ENCODE measurements around the gene TTC22. TPM values are rescaled to one million over a fixed set of nuclear protein-coding genes. Genes with fewer than 3 reads are reported as not detected.

Gene TTC22
- 1.9 TPM for total RNA-seq

GRCh38 chr1:54800899-54801759 is at the start of gene TTC22:
TSS of gene TTC22 (minus strand) at chr1:54801323. CDS start at chr1:54801163, 160 bp downstream.
- Histone ChIP-seq H3K4me1 (ENCODE audit: insufficient read depth, low read length) (peaks cover 53% of the 10 kb centered on the region), H3K4me3 (ENCODE audit: low read length) (peak within 1 kb of the TSS; percentile 61)

GRCh38 chr1:54850737-54851136 is 49.6 kb upstream of the TTC22 start:
- H3K9me3 ChIP-seq (ENCODE audit: low read depth, low read length) = no peaks in the 10 kb centered on the region
- H3K4me1 ChIP-seq (ENCODE audit: insufficient read depth, low read length) = no peaks in the 10 kb centered on the region
- no peak overlapping the region for H3K4me3 ChIP-seq (ENCODE audit: low read length)
- H3K27me3 ChIP-seq (ENCODE audit: insufficient read depth, low read length) = no peaks in the 10 kb centered on the region

More at GRCh38 chr1:54800899-54801759, at the start of gene TTC22:
- no peaks in the 10 kb centered on the region for H3K9me3 ChIP-seq (ENCODE audit: low read depth, low read length)
- H3K27me3 ChIP-seq (ENCODE audit: insufficient read depth, low read length) = no peaks in the 10 kb centered on the region

GRCh38 chr1:54850069-54850730 is 49.1 kb upstream of the TTC22 start:
- no peaks in the 10 kb centered on the region for H3K27me3 ChIP-seq (ENCODE audit: insufficient read depth, low read length)
- H3K4me1 ChIP-seq (ENCODE audit: insufficient read depth, low read length) = no peaks in the 10 kb centered on the region

GRCh38 chr1:54849219-54850068 is 48.3 kb upstream of the TTC22 start:
- H3K4me1 ChIP-seq (ENCODE audit: insufficient read depth, low read length) = no peaks in the 10 kb centered on the region
- H3K27me3 ChIP-seq (ENCODE audit: insufficient read depth, low read length) = no peaks in the 10 kb centered on the region
- no peaks in the 10 kb centered on the region for H3K9me3 ChIP-seq (ENCODE audit: low read depth, low read length)
- no peak overlapping the region for H3K4me3 ChIP-seq (ENCODE audit: low read length)

More at GRCh38 chr1:54850069-54850730, 49.1 kb upstream of the TTC22 start:
- no peaks in the 10 kb centered on the region for H3K9me3 ChIP-seq (ENCODE audit: low read depth, low read length)
- H3K4me3 ChIP-seq (ENCODE audit: low read length) = no peak overlapping the region

- no peaks in the 10 kb centered on the region for H3K27me3 ChIP-seq (ENCODE audit: insufficient read depth, low read length)
- H3K4me1 ChIP-seq (ENCODE audit: insufficient read depth, low read length) = no peaks in the 10 kb centered on the region
- no peak overlapping the region for H3K4me3 ChIP-seq (ENCODE audit: low read length)
- H3K9me3 ChIP-seq (ENCODE audit: low read depth, low read length) = no peaks in the 10 kb centered on the region
Observed at GRCh38 chr1:54848134-54848948, 47.2 kb upstream of the TTC22 start.

- Histone ChIP-seq H3K4me1 (ENCODE audit: insufficient read depth, low read length) (no peaks in the 10 kb centered on the region), H3K27me3 (ENCODE audit: insufficient read depth, low read length) (no peaks in the 10 kb centered on the region), H3K9me3 (ENCODE audit: low read depth, low read length) (no peaks in the 10 kb centered on the region)
Observed at GRCh38 chr1:54846716-54847284, 45.7 kb upstream of the TTC22 start.

GRCh38 chr1:54846301-54846700 is 45.2 kb upstream of the TTC22 start:
- H3K27me3 ChIP-seq (ENCODE audit: insufficient read depth, low read length) = no peaks in the 10 kb centered on the region
- H3K4me3 ChIP-seq (ENCODE audit: low read length) = no peak overlapping the region
- no peaks in the 10 kb centered on the region for H3K9me3 ChIP-seq (ENCODE audit: low read depth, low read length)
- no peaks in the 10 kb centered on the region for H3K4me1 ChIP-seq (ENCODE audit: insufficient read depth, low read length)

More at GRCh38 chr1:54846716-54847284, 45.7 kb upstream of the TTC22 start:
- H3K4me3 ChIP-seq (ENCODE audit: low read length) = no peak overlapping the region

- no peaks in the 10 kb centered on the region for H3K9me3 ChIP-seq (ENCODE audit: low read depth, low read length)
- H3K4me3 ChIP-seq (ENCODE audit: low read length) = no peak overlapping the region
- no peaks in the 10 kb centered on the region for H3K27me3 ChIP-seq (ENCODE audit: insufficient read depth, low read length)
- H3K4me1 ChIP-seq (ENCODE audit: insufficient read depth, low read length) = no peaks in the 10 kb centered on the region
Observed at GRCh38 chr1:54845772-54846171, 44.6 kb upstream of the TTC22 start.

- H3K9me3 ChIP-seq (ENCODE audit: low read depth, low read length) = no peaks in the 10 kb centered on the region
- H3K4me3 ChIP-seq (ENCODE audit: low read length) = no peak overlapping the region
- H3K27me3 ChIP-seq (ENCODE audit: insufficient read depth, low read length) = no peaks in the 10 kb centered on the region
- no peaks in the 10 kb centered on the region for H3K4me1 ChIP-seq (ENCODE audit: insufficient read depth, low read length)
Observed at GRCh38 chr1:54844564-54844963, 43.4 kb upstream of the TTC22 start.

GRCh38 chr1:54843449-54843848 is 42.3 kb upstream of the TTC22 start:
- no peaks in the 10 kb centered on the region for H3K9me3 ChIP-seq (ENCODE audit: low read depth, low read length)
- H3K4me1 ChIP-seq (ENCODE audit: insufficient read depth, low read length) = no peaks in the 10 kb centered on the region
- no peak overlapping the region for H3K4me3 ChIP-seq (ENCODE audit: low read length)
- H3K27me3 ChIP-seq (ENCODE audit: insufficient read depth, low read length) = no peaks in the 10 kb centered on the region

- Histone ChIP-seq H3K9me3 (ENCODE audit: low read depth, low read length) (no peaks in the 10 kb centered on the region), H3K4me1 (ENCODE audit: insufficient read depth, low read length) (no peaks in the 10 kb centered on the region), H3K4me3 (ENCODE audit: low read length) (no peak overlapping the region), H3K27me3 (ENCODE audit: insufficient read depth, low read length) (no peaks in the 10 kb centered on the region)
Observed at GRCh38 chr1:54842963-54843362, 41.8 kb upstream of the TTC22 start.

GRCh38 chr1:54842206-54842915 is 41.2 kb upstream of the TTC22 start:
- H3K27me3 ChIP-seq (ENCODE audit: insufficient read depth, low read length) = no peaks in the 10 kb centered on the region
- no peak overlapping the region for H3K4me3 ChIP-seq (ENCODE audit: low read length)
- H3K4me1 ChIP-seq (ENCODE audit: insufficient read depth, low read length) = no peaks in the 10 kb centered on the region
- no peaks in the 10 kb centered on the region for H3K9me3 ChIP-seq (ENCODE audit: low read depth, low read length)

- Histone ChIP-seq H3K4me1 (ENCODE audit: insufficient read depth, low read length) (no peaks in the 10 kb centered on the region), H3K9me3 (ENCODE audit: low read depth, low read length) (no peaks in the 10 kb centered on the region), H3K27me3 (ENCODE audit: insufficient read depth, low read length) (no peaks in the 10 kb centered on the region)
Observed at GRCh38 chr1:54839824-54840223, 38.7 kb upstream of the TTC22 start.

More at GRCh38 chr1:54839824-54840223, 38.7 kb upstream of the TTC22 start:
- H3K4me3 ChIP-seq (ENCODE audit: low read length) = no peak overlapping the region
